ENCODE measurements around the gene AIPL1.

DNA sequence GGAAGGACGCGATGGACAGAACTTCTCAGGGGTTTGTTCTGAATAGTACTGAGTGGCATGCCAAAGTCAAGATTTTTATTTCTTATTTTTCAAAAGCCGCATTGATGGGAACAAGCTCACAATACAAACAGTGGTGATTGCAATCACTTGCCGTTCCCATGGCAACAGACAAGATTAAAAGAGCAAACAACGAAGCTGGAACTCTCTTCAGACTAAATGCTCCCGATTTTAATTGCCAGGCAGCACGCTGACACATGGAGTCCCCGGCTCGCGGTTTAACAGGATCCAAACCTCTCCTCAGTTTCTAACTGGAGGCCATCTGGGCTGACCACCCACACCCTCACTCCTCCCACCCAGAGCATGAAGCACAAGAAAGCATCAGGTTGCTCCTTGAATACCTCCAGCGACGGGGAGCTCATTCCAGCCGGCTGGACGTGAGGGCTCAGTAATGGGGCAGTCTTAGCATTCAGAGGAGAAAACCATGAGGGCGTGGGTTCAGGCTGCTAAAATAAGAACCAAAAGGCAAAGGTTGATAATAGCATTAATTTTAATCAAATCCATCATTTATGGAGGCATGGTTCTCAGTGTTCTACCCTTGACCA lies 41.5 kb downstream of the AIPL1 start:
- TF ChIP-seq, protein P1, sequence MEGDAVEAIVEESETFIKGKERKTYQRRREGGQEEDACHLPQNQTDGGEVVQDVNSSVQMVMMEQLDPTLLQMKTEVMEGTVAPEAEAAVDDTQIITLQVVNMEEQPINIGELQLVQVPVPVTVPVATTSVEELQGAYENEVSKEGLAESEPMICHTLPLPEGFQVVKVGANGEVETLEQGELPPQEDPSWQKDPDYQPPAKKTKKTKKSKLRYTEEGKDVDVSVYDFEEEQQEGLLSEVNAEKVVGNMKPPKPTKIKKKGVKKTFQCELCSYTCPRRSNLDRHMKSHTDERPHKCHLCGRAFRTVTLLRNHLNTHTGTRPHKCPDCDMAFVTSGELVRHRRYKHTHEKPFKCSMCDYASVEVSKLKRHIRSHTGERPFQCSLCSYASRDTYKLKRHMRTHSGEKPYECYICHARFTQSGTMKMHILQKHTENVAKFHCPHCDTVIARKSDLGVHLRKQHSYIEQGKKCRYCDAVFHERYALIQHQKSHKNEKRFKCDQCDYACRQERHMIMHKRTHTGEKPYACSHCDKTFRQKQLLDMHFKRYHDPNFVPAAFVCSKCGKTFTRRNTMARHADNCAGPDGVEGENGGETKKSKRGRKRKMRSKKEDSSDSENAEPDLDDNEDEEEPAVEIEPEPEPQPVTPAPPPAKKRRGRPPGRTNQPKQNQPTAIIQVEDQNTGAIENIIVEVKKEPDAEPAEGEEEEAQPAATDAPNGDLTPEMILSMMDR (IDR thresholded peaks at IDR 0.05) = no peak
- no peak for TF ChIP-seq EZH2 (IDR thresholded peaks at IDR 0.05; ENCODE audit: borderline replicate concordance, insufficient read depth, low read depth, low read length, poor library complexity, severe bottlenecking)
